Globus pallidus (tissue), 1 donor: Measurements from ENCODE around the gene GSAP.
A peak's percentile ranks its signal among the peaks of the same experiment; 100 is the strongest.
"Not testable (repeated sequence)": the region's sequence is repeated elsewhere in the genome, so short reads cannot be mapped to it uniquely, and the experiment has no call there.

ENCODE experiments used
- DNase-seq: peaks from one replicate; pipeline ENCODE4 v3.0.0-alpha.2; 2015; ENCODE audit warnings: low spot score

Gene GSAP

DNA sequence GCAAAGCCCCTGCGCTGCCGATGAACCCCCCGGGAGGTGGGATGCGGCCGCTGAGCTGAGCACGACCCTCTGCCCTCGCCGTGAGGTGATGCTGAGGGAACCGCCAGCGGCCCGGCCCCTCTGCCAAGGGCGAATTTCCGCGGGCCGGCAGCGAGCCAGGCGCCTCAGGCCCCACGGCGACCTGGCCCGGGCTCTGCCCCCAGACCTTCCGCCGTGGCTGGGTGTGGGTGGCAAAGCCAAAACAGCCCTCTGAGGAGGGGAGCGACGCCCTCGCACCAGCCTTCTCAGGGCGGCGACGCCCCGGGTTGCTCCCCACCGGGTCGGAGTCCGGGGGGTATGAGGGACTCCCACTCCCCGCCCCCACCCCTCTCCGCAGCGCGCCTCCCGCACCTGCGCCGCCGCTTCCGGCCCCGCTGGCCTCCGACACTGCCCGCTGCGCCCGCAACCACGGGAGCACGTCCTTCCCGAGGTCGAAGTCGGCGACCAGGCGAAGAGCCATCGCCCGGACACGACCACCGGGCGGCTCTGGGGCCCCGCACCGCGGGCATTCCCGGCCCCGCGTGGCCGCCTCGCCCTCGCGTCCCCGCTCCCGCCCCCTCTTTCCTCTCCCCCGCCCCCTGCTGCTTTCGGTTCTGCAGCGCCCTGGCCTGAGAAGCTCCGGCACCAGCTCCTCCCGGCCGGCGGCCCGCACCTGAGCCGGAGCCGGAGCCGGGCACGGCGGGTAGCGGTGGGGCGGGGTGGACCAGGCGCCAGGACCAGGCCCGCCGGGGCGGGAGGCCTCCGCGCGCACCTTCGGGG lies at the start of gene GSAP:
GSAP (minus strand) TSS at position 527 of the 798 bp plus-strand sequence; CDS start at position 499, 28 bp downstream.
- no peak for DNase-seq

DNA sequence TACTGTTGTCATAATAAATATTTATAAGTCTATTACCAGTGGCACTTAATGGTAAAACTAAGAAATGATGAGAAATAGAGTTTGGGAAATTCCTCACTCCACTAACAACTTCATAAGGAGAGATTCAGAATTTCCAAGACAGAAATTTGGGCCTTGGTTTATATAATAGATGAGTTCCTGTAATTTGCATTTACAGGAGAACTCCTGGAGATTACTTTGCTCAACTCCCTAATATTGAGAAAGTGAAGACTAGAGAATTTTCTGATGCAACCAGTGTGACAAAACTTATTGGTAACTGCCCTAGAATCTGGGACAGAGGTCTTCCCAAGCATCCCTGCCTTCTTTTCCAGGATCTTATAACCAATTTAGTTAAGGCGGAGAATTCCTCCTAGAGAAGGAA lies 49.1 kb upstream of the GSAP start:
- DNase-seq: no peak

GRCh38 chr7:77464589-77464988 lies 48.4 kb upstream of the GSAP start:
- no peak for DNase-seq

- DNase-seq: not testable (repeated sequence)
Measured at GRCh38 chr7:77463632-77464031, 47.5 kb upstream of the GSAP start.

- DNase-seq: no peak
Measured at GRCh38 chr7:77461842-77462241, 45.7 kb upstream of the GSAP start.

DNA sequence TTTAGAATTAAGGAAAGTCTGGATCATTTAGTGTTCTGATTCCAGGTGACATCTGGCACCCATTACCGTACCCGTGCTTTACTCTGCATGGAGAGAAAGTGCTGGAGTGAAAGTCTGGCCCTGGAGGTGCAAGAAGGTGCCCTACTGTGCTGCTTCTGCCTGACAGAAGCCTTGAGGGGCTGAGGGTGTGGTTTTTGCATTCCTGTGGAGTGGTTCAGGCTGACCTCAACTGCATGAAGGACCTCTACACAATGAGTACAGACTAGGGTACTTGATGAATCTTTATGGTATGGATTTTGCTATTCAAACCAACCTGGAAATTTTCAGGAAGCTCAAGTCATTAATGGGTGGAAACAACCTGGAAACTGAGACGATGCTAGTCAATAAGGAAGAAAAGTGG lies 45.1 kb upstream of the GSAP start:
- DNase-seq: no peak

DNA sequence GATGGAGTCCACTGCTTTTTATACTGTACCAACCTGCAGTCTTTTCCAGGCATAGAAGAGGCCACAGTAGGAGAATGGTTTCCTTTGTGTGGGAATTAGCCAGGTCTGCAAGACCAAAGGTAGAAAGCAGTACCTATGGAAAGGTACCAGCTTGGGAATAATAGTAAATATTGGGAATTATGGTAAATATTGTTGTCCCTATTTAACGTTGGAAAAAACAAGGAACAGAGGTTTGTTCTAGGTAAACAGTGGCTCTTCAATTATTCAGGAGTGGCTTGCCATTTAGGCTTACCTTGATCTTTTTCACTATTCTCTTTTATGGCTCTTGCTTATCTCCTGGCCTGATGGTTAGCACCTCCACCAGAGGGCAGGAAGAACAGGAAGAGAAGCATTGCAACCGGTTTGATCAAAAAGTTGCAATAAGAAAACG lies 43.9 kb upstream of the GSAP start:
- DNase-seq: no peak

- no peak for DNase-seq
Measured at GRCh38 chr7:77459311-77459726, 43.2 kb upstream of the GSAP start.

- DNase-seq: no peak
Measured at GRCh38 chr7:77458786-77459185, 42.6 kb upstream of the GSAP start.

DNA sequence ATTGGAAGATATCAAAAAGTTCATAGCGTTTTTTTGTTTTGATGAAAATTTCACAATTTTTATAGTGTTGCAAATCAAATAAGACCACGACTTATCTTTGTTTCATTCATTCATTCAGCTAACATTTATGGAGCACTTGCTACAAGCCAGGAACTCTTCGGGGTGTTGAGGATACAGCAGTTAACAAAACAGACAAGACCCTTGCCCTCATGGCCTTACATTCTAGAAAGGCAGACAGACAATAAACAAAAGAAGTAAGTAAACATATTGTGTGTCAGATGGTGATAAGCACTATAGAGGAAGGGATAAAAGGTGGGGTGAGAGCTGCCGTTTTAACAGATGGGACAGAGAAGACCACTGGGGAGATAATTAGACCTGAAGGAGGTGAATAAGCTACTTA lies 41.6 kb upstream of the GSAP start:
- DNase-seq: no peak

DNA sequence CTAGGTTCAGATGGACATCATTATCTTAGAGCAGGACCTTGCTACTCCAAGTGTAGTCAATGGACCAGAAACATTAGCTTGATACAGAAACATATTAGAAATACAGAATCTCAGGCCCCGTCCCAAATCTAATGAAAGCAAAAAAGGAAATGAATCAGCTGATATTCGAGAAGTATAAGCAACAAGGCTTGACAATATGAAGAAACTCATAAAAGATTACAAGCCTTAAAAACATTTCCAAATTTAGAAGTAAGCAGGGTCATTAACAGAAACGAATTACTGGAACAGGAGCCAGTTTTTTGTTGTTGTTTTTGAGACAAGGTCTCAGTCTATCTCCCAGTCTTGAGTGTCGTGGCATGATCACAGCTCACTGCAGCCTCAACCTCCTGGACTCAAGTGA lies 40.5 kb upstream of the GSAP start:
- no peak for DNase-seq

GRCh38 chr7:77455321-77455720 lies 39.2 kb upstream of the GSAP start:
- peak; percentile 83 for DNase-seq

DNA sequence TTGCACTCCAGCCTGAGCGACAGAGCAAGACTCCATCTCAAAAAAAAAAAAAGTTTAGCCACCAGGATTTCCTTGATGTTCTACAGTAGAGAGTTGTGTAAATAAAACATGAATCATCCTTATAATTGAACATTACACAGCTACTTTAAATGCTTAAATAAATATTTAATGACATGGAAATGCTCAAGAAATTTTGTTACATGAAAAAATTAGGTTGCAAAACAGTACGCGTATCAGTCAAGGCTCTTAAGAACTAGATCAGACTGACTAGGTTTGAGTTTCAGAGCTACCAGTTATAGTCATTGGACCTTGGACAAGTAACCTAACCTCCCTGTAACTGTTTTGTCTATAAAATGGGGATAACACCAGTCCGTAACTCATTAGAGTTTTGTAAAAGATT lies 38.7 kb upstream of the GSAP start:
- DNase-seq: no peak

DNA sequence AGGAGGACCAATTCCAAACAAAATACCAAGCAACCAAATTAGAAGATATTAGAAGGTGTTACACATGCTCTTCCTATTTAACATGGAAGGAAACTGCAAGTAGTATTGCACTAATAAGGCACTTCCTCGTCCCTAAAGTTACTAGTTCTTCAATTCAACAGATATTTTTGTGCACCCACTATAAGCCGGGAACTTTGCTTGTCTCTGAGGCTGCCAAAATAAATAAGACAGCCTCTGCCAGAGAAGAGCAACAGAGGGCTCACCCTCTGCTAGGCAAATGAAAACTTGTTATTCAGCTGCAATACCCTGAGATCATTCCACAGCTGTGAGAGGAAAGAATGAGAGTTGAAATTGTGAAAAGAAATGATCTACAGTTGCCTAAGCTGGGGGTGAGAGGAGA lies 37.4 kb upstream of the GSAP start:
- DNase-seq: peak; percentile 57

- DNase-seq: not testable (repeated sequence)
Measured at GRCh38 chr7:77451950-77452349, 35.8 kb upstream of the GSAP start.

GRCh38 chr7:77450613-77451012 lies 34.5 kb upstream of the GSAP start:
- DNase-seq: peak; percentile 94

DNA sequence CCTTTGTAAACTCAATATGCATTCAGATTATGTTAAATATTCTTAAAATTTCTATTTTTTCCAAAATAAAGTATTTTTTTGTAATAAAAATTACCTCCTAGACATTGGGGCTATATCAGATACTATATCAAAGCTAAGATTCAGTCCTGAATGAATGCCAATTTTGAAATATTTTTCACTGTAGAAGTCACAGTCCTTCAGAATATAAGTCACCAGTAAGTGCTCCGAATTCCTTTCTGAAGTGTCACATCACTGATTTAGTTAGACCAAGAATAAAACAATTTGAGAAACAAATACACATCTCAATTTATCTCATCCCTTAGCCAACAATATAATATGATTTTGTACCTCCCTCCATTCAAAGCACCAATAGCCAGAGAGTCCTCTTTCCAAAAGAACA lies 33.9 kb upstream of the GSAP start:
- no peak for DNase-seq

DNA sequence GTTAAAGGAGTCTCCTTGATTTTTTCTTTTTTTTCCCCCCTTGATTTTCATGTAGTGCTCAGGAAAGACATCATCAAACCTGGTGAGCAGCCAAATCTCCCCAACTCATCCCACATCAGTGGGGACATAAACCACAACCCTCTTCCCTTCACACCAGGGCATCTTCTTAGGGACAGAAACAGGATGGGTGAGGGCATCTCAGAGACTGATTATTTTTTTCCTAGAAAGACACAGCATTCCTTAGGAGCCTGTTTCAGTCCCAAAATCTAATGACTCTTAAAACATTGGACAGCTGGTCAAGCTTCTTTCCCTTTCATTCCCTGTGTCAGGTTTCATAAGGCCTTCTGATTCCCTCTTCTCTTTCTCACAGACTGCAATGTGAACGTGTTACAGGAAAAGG lies 31.5 kb upstream of the GSAP start:
- DNase-seq: no peak

DNA sequence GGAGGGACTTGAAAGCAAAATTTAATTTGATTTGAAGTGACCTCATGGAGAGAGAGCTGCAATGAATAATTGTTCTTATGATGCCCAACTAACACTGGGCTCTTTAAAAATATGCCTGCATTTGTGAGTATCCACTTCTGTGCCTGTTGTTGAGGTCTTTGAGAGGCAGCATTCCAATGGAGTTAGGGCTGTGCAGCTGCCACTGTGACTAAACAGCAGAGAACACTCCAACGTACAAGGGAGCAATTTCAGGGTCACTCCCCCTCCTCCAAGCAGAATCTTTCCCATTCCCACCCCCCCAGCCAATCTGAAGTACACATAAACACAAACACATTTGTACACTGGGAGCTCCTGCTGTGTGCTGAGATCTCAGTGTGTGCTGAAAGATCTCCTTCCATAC lies 28.0 kb upstream of the GSAP start:
- peak; percentile 24 for DNase-seq

GRCh38 chr7:77443042-77443441 lies 26.9 kb upstream of the GSAP start:
- no peak for DNase-seq

- no peak for DNase-seq
Measured at GRCh38 chr7:77442636-77443035, 26.5 kb upstream of the GSAP start.

DNA sequence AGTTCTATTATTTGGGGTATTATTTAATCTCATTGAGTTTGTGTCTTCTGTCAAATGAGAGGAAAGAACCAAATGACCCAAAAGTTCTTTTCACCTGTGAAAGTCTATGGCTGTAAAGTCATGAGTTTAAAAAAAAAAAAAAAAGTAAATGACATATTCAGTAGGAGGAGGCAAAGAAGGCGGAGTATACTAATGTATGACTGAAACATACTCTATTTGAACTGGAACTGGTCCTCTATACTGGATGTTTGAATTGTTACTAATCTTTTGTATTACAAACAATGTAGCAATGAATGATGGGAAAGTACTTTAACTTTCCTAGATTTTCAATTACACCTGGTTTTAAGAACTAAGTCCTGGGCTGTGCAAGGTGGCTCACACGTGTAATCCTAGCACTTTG lies 24.9 kb upstream of the GSAP start:
- no peak for DNase-seq

DNA sequence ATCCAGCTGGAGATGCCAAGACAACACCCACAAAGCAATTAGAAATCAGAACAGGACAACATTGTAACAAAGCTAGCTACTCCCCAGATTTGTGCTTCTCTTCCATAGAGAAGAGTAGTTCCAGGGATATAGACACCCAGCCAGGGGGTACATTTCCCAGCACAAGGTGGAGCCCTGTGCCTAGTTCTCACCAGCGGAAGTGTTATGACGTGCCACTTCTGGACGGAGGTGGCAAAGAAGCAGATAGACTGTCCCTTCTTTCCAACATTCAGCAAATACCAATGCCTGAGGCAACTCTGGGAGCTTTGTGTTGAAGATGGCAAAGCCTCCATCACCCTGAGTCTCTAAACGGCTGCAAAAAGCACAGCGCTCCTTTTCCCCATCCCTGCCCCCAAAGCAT lies 23.4 kb upstream of the GSAP start:
- peak; percentile 77 for DNase-seq

DNA sequence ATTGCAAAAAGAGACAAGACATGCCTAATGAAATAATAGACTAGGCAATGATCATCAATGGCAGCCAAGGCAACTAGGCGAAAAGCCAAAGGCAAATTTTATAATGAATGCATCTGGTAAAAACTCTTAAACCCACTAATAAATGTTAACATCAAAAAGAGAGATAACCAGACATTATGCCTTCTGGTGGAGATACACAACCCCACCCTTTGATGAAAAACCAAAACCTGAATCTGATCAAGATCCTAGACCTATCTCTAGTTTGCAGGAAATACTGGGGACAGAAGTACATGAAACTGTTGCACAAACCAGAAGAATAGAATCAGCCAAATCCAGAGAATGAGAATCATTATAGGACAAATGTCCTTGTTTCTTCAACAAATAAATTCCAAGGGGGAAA lies 22.0 kb upstream of the GSAP start:
- DNase-seq: no peak
